HG02623 (cell line): ENCODE measurements around the gene LUC7L.
"Not testable (repeated sequence)": the region's sequence is repeated elsewhere in the genome, so short reads cannot be mapped to it uniquely, and the experiment has no call there.

Experiments used
- ATAC-seq: cut with Tn5 transposase; IDR thresholded peaks from one replicate; pipeline ENCODE4 v1.9.1; 2021; ENCODE audit warnings: moderate library complexity; ENCODE audit not compliant: unreplicated experiment

Gene LUC7L

GRCh38 chr16:167122-167690 lies 62.0 kb downstream of the LUC7L start:
- ATAC-seq, result no peak

GRCh38 chr16:166375-167121 lies 62.7 kb downstream of the LUC7L start:
- ATAC-seq, result no peak

- ATAC-seq, result no peak
Measured at GRCh38 chr16:165539-166374, 63.5 kb downstream of the LUC7L start, which contains the start of gene HBM. HBM (plus strand) TSS chr16:165978; CDS start chr16:165998, 20 bp downstream.

GRCh38 chr16:164827-165538 lies 64.3 kb downstream of the LUC7L start:
- ATAC-seq, result no peak

- ATAC-seq, result not testable (repeated sequence)
Measured at GRCh38 chr16:164134-164823, 65.0 kb downstream of the LUC7L start.

GRCh38 chr16:163696-164095 lies 65.6 kb downstream of the LUC7L start:
- not testable (repeated sequence) for ATAC-seq

- ATAC-seq, result not testable (repeated sequence)
Measured at GRCh38 chr16:163139-163538, 66.1 kb downstream of the LUC7L start.

- no peak for ATAC-seq
Measured at GRCh38 chr16:162271-162991, 66.8 kb downstream of the LUC7L start.

GRCh38 chr16:160691-161190 lies 68.5 kb downstream of the LUC7L start:
- no peak for ATAC-seq

- ATAC-seq, result not testable (repeated sequence)
Measured at GRCh38 chr16:160242-160641, 69.0 kb downstream of the LUC7L start.

- ATAC-seq, result no peak
Measured at GRCh38 chr16:159136-159849, 70.0 kb downstream of the LUC7L start.

GRCh38 chr16:155031-155398 lies 74.2 kb downstream of the LUC7L start:
- no peak for ATAC-seq

GRCh38 chr16:154217-155030 lies 74.8 kb downstream of the LUC7L start:
- no peak for ATAC-seq

GRCh38 chr16:153550-154216 lies 75.6 kb downstream of the LUC7L start:
- not testable (repeated sequence) for ATAC-seq

- not testable (repeated sequence) for ATAC-seq
Measured at GRCh38 chr16:153129-153521, 76.1 kb downstream of the LUC7L start.

GRCh38 chr16:152141-153128 lies 76.8 kb downstream of the LUC7L start, which contains the start of gene HBZ:
HBZ (plus strand) TSS chr16:152644; CDS start chr16:152910, 266 bp downstream.
- ATAC-seq, result no peak
